Loucy (cell line): ENCODE data around the gene GIPC2.

Experiments used
- CTCF ChIP-seq: fragments of 200-600 bp; sonication (generic); conservative IDR thresholded peaks from 2 replicates; pipeline ENCODE4 v1.5.1; 2014; ENCODE audit warnings: mild to moderate bottlenecking, antibody characterized with exemption, low read length
- EZH2phosphoT487 ChIP-seq: fragments of 200-600 bp; IDR thresholded peaks from 2 replicates; pipeline ENCODE4 v1.6.1; 2018; ENCODE audit warnings: antibody characterized with exemption, mild to moderate bottlenecking, moderate library complexity, borderline replicate concordance

- TF ChIP-seq CTCF (no peak), EZH2phosphoT487 (no peak)
Measured at GRCh38 chr1:78036450-78036849, 9.3 kb upstream of the GIPC2 start.
